HG02798 (cell line): ENCODE data around the gene MYO1B.
A peak's percentile ranks its signal among the peaks of the same experiment; 100 is the strongest.

Experiments used
- ATAC-seq: cut with Tn5 transposase; IDR thresholded peaks from one replicate; pipeline ENCODE4 v1.9.1; 2021; ENCODE audit warnings: mild to moderate bottlenecking; ENCODE audit not compliant: unreplicated experiment, poor library complexity

MYO1B gene

DNA sequence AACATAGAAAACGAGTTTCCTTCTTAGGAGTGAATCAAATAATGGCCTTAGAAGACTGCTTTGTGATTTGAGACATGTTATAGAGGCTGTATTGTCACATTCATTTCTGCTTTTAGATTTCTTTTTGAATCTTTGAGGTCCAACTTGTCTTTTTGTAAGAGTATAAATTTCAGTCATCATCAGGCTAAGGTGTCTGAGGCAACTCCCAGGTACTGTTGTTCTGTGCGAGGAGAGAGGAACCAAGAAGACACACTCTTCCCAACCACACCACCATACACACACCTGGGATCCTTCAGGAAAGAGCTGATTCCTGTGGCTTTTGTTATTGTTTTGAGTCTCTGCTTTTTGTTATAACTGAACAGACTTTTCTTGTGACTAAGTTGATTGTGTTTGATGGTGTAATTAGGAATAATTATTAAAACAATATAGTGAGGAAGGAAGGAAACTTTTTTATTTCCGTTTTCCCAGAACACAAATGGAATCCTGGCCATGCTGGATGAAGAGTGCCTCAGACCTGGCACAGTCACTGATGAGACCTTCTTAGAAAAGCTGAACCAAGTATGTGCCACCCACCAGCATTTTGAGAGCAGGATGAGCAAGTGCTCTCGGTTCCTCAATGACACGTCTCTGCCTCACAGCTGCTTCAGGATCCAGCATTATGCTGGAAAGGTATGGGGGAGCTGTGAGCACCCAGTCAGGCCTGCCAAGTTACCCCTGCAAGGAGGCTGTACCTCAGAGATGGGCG is 140.4 kb downstream of the MYO1B start:
- ATAC-seq: peak; percentile 60

DNA sequence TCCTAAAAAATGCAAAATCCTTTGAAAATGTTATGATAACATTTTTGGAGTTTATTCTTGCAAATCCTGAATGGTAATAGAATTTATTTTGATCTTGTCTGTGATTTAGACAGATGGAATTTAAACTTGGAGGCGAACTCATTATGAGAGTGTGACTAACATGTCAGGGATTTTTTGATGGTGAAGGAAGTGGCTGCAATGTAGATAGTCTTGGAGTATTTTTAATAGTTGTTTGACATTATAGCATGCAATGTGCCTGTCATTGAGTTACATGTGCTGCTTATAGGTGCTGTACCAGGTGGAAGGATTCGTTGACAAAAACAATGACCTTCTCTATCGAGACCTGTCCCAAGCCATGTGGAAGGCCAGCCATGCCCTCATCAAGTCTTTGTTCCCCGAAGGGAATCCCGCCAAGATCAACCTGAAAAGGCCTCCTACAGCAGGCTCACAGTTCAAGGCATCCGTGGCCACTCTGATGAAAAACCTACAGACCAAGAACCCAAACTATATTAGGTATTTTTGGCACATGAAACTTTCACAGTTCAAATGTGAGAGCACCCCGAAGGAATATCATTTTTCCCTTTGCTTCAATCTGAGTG is 141.8 kb downstream of the MYO1B start:
- no peak for ATAC-seq

DNA sequence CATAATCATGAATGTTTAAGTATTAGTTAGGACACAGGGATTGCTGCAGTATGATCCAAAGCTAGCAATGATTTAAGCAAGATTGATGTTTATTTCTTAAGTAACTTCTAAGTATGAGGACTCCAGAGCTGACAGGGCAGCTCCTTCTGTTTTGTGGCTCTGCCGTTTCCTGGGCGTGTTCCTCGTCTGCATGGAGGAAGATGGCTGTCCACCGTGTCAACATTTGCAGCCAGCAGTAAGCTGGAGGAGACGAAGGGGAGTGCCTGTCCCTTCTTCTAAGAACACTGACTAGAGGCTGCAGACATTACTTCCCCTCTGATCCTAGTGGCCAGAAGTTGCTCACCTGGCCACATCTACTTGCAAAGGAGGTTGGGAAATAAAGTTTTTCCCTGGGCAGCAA is 144.1 kb downstream of the MYO1B start:
- no peak for ATAC-seq

DNA sequence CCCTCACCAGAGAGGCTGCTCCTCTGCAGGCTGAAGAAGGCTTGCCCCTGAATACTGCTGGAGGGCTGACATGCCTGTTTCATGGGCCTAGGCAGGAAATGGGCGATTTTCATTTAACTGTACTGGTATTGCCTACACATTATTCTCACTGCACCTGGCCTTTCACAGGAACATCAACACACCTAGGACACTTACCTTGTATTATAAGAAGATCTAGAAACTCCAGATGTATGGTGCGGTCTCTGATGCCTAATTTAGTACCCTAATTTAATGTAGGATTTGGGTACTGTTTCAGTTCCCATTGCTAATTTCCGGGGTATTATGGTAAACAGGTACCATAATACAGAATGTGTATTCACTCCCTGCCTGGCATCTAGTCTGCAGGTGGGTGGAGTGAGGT is 146.0 kb downstream of the MYO1B start:
- no peak for ATAC-seq

DNA sequence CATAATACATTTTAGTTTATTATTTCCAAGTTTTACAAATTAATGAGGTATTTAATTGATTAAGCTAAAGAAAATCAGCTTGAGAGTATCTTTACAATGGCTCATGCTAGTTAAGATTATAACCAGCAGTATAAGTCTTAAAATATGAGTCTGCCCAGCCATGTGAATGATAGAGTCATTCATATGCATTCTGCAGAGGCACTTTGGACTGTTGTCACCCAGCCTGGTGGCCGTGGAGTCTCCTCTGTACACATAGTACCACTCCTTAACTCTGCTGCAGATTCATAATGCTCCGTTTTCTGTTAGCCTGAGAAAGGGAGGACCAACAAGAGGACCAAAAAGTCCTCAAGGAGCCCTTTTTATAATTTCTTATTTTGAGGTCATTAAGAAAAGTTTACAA is 148.8 kb downstream of the MYO1B start:
- no peak for ATAC-seq

DNA sequence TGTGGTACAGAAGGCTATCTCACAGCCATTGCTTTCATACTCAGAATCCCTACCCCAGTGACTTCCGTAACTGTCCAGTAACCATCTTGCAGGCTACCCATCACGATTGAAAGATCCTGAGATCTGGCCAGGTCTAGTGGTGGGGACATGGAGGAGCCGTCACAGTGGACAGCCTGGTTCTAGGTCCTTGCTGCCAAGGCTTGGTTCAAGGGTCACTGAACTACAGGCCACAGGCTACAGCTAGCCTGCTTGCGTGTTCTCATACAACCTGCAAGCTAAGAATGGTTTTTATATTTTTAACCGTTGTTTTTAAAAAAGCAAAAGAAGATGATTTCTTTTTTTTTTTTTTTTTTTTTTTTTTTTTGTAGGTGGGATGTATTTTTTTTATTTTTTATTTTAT is 151.6 kb downstream of the MYO1B start:
- ATAC-seq: no peak

DNA sequence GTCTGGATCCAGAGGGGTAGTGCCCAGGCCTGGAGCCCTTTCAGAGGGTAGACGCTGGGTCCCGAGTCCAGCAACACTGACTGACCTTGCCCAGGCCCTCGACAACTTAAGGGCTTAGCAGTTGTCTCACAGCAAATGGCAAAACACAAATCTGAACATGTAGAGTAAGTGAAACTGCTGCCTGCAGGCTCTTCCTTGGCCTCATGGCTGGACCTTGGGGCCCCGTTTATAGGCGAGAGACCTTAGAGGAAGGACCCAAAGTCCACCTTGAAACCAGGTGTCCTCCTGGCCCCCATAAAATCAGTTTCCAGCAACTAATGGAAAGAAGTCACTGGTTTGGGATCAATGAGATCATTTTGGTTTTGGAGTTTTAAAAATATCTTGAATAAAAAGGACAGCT is 154.4 kb downstream of the MYO1B start:
- ATAC-seq: no peak

DNA sequence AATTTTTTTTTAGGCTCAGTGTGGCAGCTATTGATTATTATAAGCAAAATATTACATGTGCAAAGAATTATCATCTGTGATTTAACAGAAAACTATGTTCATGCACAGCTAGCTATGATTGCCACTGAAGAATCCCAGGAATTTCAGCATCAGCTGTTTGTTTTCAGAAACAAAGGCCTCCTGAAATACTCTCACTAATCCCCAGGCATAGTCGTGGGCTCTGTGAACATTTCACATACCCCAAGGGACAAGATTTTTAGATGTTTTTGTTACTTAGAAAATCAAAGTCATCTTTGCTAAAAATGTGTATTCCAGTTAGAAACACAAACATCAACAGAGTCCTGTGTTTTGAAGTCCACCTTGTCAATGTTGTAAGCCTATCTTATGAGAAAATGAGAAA is 156.1 kb downstream of the MYO1B start:
- no peak for ATAC-seq

DNA sequence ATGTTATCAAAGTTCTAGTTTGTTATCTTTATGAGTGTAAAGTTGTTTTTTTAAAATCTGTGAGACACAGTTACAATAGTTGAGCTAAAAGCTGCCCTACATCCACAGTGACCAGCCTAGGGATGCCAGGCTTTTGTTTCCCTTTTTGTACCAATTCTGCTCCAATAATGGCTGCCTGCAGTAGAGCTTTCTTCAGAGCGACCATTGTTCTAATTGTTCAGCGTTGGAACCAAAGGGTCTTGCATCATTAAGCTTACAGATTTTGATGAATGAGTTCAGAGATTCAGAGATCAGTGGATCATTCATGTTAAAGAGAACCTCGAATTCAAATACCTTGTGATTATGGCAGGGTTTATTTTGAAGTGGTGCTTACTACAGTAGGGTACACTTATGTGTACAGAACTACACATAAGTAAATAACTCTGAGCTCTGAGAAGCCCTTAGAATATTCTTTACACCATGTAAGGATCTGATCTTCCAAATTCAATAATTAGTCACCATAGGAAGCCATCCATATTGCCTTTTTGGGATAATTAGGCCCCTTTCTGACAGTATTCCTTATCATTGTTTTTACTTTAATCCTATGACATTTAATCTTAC is 157.9 kb downstream of the MYO1B start:
- ATAC-seq: no peak

DNA sequence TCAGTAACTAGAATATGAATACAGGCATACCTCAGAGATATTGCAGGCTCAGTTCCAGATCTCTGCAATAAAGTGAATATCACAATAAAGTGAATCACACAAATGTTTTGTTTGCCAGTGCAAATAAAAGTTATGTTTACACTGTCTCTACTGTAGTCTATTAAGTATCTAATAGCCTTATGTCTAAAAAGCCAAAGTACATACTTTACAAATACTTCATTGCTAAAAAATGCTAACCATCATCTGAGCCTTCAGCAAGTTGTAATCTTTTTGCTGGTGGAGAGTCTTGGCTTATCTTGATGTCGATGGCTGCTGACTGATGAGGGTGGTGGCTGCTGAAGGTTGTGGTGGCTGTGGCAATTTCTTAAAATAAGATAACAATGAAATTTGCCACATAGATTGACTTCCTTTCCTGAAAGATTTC is 159.4 kb downstream of the MYO1B start:
- no peak for ATAC-seq

DNA sequence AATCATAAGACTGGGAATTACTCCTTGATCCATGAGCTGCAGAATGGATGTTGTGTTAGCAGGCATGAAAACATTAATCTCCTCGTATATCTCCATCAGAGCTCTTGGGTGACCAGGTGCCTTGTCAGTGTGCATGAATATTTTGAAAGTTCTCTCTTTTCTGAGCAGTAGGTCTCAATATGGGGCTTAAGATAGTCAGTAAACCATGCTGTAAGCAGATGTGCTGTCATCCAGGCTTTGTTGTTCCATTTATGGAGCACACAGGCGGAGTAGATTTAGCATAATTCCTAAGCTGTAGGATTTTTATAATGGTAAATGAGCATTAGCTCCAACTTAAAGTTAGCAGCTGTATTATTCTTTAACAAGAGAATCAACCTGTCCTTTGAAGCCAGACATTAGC is 160.3 kb downstream of the MYO1B start:
- no peak for ATAC-seq

DNA sequence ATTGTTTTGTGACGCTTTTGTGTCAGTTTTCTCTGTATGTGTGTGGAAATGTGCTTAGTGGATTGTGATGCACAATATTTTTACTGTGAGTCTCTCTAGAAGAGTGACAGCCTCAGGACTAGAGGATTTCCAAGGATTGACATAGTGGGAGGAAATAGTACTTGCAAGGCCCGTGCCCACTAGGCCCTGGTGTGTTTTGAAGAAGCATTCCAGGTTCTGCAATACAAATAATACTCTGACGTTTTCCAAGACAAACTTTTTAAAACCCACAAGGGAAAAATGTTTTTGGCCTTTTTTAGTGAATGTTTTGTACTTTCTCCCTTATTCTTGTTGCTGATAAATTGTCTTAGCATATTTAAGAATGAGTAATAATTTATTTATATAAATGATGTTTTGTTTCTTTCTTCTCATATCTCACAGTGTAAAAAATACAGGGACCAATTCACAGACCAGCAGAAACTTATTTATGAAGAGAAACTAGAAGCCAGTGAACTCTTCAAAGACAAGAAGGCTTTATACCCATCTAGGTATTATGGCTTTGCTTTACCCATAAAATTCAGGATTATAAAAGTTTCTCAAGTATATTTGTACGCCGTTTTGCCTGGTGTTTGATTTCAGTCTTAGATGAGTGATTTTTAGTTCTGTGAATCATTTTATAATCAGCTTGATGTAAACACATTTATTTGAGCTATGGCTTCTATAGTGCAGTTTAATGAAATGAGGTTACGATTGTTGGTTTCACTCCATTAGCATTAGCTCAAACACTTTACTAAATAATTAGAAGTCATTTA is 165.6 kb downstream of the MYO1B start:
- no peak for ATAC-seq

DNA sequence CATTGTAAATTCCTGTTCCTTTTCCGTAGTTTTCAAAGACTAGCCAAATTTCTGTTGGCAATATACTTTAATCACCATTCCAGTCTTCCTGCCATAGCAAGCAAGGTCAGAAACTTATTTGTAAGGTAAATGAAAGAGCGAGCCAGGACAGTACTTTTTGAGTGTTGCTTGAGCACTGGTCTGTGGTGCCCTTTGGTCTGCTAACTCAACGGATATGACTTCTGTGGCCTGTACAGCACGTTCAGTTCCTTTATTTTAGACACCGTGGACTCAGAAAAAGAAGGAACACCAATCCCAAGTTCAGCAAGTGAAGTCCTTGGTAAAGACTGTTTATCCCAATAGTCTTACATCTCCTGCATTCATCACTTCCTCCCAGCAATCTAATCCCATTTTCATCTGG is 166.3 kb downstream of the MYO1B start:
- no peak for ATAC-seq

DNA sequence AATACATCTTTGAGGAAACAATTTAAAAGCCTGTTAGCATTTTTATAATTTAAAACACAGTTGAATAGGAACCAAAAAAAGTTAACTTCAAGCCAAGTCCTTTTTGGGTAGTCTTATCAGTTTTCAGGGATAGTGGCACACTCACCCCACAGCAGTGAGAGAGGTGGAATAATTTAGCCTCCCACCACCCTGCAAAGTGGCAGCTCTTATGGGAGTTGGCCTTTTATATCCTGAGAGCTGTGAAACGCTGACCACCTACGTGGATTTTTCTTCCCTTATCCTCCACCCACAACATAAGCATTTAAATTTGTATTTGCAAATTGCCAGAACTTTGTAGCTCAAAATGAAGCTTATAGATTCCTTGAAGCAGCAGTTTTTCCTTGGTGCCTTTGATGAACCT is 167.1 kb downstream of the MYO1B start:
- no peak for ATAC-seq

DNA sequence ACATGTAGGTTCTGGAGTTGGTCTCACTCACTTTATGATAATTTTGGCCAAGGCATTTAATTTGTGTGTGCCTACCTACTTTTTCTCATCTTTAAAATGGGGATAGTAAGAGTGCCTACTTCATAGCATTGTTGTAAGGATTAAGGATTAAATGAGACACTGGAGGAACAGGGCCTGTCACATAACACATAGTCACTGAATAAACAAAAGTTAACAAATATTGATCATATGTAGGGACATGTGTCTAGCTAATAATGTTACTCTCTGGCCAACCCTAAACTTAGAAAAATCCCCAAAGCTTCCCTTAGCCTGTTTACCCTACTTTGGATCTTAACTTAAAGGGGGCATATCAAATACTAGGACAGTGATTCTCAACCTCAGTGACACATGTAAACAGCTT is 169.9 kb downstream of the MYO1B start:
- ATAC-seq: no peak

DNA sequence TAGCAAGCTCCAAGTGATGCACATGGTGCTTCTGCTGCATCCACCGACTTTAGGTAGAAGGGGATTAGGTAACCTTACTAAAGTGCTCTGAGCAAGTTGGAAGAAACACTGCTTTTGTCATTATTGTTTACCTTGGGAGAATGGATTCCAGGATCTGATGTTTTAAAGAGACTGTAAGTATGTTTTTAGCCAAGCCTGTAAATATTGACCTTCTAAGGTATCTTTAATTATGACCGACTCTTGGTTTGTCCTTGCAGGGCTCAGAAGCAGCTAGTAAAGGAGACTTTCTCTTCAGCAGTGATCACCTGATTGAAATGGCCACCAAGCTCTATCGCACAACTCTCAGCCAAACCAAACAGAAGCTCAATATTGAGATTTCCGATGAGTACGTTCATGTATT is 170.7 kb downstream of the MYO1B start:
- ATAC-seq: no peak

DNA sequence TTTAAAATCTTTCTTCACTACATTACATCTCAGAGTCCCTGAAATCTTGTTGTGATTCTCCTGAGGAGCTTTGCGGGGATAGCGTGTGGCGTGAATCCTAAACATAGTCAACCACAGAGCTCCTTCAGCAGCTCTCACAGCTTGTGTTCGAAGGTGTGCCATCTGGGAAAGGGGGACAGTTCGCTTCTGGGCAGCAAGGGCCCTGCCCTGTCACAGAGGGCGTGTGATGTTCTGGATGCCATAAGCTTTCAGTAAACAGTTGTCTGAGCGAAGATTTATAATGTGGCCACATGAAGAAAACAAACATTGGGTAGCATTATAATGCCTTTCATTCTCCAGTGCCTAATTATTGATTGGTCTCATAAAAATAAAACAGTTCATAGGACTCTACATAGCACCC is 172.5 kb downstream of the MYO1B start:
- ATAC-seq: no peak

DNA sequence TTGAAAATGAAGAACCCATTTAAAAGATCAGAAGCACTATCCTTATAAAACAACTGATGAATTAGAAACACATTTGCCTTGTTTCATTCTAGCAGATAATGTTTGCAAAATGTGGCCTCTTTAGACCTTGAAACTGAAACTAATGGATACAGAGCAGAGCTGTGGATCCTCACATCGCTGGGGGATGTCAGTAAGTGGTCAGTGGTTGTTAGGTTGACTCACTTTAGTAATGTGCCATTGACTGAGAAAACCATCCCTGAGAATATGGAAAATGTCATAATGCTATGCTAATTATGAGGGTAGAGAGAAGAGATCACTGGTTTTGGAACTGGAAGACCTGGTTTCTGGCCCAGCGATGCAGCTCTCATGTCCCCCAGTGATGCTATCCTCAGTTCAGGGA is 176.7 kb downstream of the MYO1B start:
- no peak for ATAC-seq

DNA sequence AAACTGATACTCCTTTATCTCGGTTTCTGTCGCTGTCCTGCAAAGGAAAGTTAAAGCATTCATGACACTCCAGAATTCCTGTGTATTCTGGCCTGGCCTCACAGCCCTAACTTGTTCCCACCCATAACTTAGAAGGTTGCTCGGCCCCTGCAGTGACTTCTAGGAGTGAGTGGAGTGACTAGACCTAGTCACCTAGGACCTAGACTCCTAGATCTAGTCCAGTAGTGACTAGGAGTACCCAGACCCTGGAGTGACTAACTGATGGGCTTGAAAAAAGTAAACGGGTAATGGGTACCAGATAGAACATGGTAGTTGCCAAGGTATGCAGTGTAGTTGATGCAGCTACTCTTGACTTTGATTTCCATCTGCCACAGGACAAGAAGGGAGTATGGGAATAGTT is 181.8 kb downstream of the MYO1B start:
- ATAC-seq: no peak

DNA sequence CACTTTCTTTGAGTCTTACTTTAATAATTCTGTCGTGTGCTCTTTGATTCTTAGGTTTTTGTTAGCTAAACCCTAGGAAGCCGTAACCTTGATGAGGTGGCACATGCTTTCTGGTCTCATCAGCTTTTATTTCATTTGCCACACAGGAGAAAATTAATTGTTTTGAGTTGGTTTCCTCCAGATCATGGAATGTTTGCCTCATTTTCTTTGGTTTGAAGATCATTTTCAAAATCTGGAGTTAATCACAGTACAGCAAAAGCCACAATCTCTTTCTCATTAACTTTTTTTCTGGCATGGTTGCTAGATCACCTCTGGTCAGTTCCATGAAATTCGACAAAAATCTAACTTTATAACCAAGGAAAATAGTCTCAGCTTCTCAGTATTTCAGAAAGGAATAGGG is 182.9 kb downstream of the MYO1B start:
- ATAC-seq: no peak

DNA sequence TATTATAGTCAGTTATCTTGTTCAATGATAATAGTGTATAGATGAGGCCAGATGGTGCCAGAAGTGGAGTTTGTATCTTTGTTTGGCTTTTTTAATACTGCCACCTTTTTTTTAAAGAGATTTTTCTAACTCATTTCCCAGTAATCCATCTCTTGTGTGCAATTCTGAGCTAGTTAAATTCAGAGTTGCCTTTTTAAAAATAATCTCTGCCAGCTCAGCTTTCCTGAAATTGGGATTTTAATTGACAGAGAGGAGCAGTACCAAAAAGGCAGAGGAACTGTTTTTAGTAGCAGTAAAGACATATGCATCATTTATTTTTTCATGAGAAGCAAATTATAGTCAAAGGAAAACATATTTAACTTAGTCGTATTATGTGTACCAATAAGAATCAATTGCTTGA is 185.3 kb downstream of the MYO1B start:
- no peak for ATAC-seq
